Karpas-422 (cell line): ENCODE measurements around the gene HTR3B. TPM values are rescaled to one million over a fixed set of nuclear protein-coding genes. Genes with fewer than 3 reads are reported as not detected.
"Not testable (repeated sequence)": the region's sequence is repeated elsewhere in the genome, so short reads cannot be mapped to it uniquely, and the experiment has no call there.

ENCODE experiments used
- DNase-seq: peaks from one replicate; pipeline ENCODE4 v3.0.0-alpha.2; 2015
- H2AFZ ChIP-seq: fragments of 200-600 bp; sonication (generic); 2 replicates; pipeline ENCODE4 v1.6.1; 2014; ENCODE audit warnings: antibody characterized with exemption, low read length, mixed read lengths
- H3K27ac ChIP-seq: fragments of 200-600 bp; sonication (generic); 2 replicates; pipeline ENCODE4 v1.5.1; 2014; ENCODE audit warnings: mild to moderate bottlenecking, low read length, moderate library complexity
- H3K27me3 ChIP-seq: fragments of 200-600 bp; sonication (generic); 2 replicates; pipeline ENCODE4 v1.6.1; 2014; ENCODE audit warnings: low read length, mixed read lengths
- H3K36me3 ChIP-seq: fragments of 200-600 bp; sonication (generic); 2 replicates; pipeline ENCODE4 v1.6.1; 2014; ENCODE audit warnings: low read length, mixed read lengths; ENCODE audit not compliant: insufficient read depth
- H3K4me1 ChIP-seq: fragments of 200-600 bp; sonication (generic); 2 replicates; pipeline ENCODE4 v1.6.1; 2014; ENCODE audit warnings: mild to moderate bottlenecking, low read length, mixed read lengths
- H3K4me2 ChIP-seq: fragments of 200-600 bp; sonication (generic); 2 replicates; pipeline ENCODE4 v1.6.1; 2014; ENCODE audit warnings: low read length, low read depth, mild to moderate bottlenecking; ENCODE audit not compliant: poor library complexity, severe bottlenecking
- H3K4me3 ChIP-seq: fragments of 200-600 bp; sonication (generic); 2 replicates; pipeline ENCODE4 v1.5.1; 2014; ENCODE audit warnings: mild to moderate bottlenecking, antibody characterized with exemption, low read length, mixed read lengths
- H3K79me2 ChIP-seq: fragments of 200-600 bp; sonication (generic); 2 replicates; pipeline ENCODE4 v1.6.1; 2014; ENCODE audit warnings: mild to moderate bottlenecking, low read length, mixed read lengths
- H3K9ac ChIP-seq: fragments of 200-600 bp; sonication (generic); 2 replicates; pipeline ENCODE4 v1.6.0; 2014; ENCODE audit warnings: low read length
- H3K9me2 ChIP-seq: fragments of 200-600 bp; sonication (generic), shearing (Covaris generic); replicated peaks from 2 replicates; pipeline ENCODE4 v1.6.0; 2014; ENCODE audit warnings: mild to moderate bottlenecking, low read length, moderate library complexity; ENCODE audit not compliant: insufficient read depth
- H3K9me3 ChIP-seq: fragments of 300-700, 200-600 bp; sonication (generic); 2 replicates; pipeline ENCODE4 v1.6.1; 2014; ENCODE audit warnings: low read length, mixed read lengths
- H4K20me1 ChIP-seq: fragments of 200-600 bp; sonication (generic); 2 replicates; pipeline ENCODE4 v1.6.1; 2014; ENCODE audit warnings: mild to moderate bottlenecking, antibody characterized with exemption, low read length, low read depth; ENCODE audit not compliant: insufficient read depth
- total RNA-seq: library from RNA; depleted of rRNA; stranded (reverse); fragments of >200 nt; shearing (Covaris generic); gene quantifications from 2 replicates; pipeline ENCODE4 v1.2.3, GENCODE V29; 2014; ENCODE audit warnings: low replicate concordance

Gene HTR3B
- total RNA-seq, 1 experiment from 2014 or later = 2.2 TPM

- H3K36me3 ChIP-seq, H3K4me3 ChIP-seq, H2AFZ ChIP-seq, H3K4me2 ChIP-seq, DNase-seq, H3K9me3 ChIP-seq, H3K9me2 ChIP-seq, H3K27ac ChIP-seq, H3K79me2 ChIP-seq, H3K27me3 ChIP-seq, H3K9ac ChIP-seq, H4K20me1 ChIP-seq: not testable (repeated sequence)
- peaks cover 30% of the 10 kb centered on the region for H3K4me1 ChIP-seq
These were observed 6.9 kb downstream of the HTR3B start for GRCh38 chr11:113911491-113911890.

DNA sequence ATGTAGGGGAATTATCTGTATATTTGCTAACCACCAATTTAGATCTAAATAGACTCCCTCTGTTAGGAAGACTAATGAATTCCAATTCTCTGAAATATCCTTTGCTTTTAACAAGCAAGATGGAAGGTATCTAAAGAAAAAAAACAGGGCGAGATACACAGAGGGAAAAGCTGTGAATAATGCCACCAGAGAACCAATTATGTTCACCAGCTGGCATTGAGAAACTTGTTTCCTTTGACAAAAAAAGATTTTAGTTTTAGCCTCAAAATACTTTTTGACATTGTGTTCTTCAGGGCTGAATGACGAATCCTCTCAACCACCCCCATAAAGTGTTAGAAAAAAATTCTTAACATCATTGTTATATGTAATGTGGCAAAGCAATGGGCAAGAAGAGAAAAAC lies 19.0 kb downstream of the HTR3B start:
- no peak for DNase-seq
- Histone ChIP-seq H3K27me3 (no peaks in the 10 kb centered on the region), H3K9ac (no peak overlapping the region), H3K27ac (no peak overlapping the region), H3K9me2 (no peaks in the 10 kb centered on the region), H4K20me1 (no peaks in the 10 kb centered on the region), H3K4me3 (no peak overlapping the region), H3K36me3 (no peaks in the 10 kb centered on the region), H3K4me1 (no peaks in the 10 kb centered on the region), H2AFZ (no peak overlapping the region), H3K79me2 (no peaks in the 10 kb centered on the region), H3K4me2 (no peak overlapping the region), H3K9me3 (no peaks in the 10 kb centered on the region)

- Histone ChIP-seq H4K20me1 (no peaks in the 10 kb centered on the region), H3K79me2 (no peaks in the 10 kb centered on the region), H2AFZ (no peak overlapping the region), H3K4me3 (no peak overlapping the region), H3K27ac (no peak overlapping the region), H3K4me1 (no peaks in the 10 kb centered on the region), H3K36me3 (no peaks in the 10 kb centered on the region), H3K9ac (no peak overlapping the region), H3K9me2 (no peaks in the 10 kb centered on the region), H3K4me2 (no peak overlapping the region), H3K27me3 (no peaks in the 10 kb centered on the region), H3K9me3 (no peaks in the 10 kb centered on the region)
- no peak for DNase-seq
These were observed 21.9 kb downstream of the HTR3B start for GRCh38 chr11:113926273-113927197.

- H3K36me3 ChIP-seq = no peaks in the 10 kb centered on the region
- no peaks in the 10 kb centered on the region for H3K79me2 ChIP-seq
- H3K4me1 ChIP-seq = no peaks in the 10 kb centered on the region
- H3K27ac ChIP-seq = no peak overlapping the region
- DNase-seq = no peak
- H3K9me3 ChIP-seq = no peaks in the 10 kb centered on the region
- H2AFZ ChIP-seq = no peak overlapping the region
- no peak overlapping the region for H3K4me2 ChIP-seq
- no peaks in the 10 kb centered on the region for H4K20me1 ChIP-seq
- H3K4me3 ChIP-seq = no peak overlapping the region
- no peaks in the 10 kb centered on the region for H3K9me2 ChIP-seq
- H3K9ac ChIP-seq = no peak overlapping the region
- H3K27me3 ChIP-seq = no peaks in the 10 kb centered on the region
These were observed 23.7 kb downstream of the HTR3B start for GRCh38 chr11:113928311-113928710.

- Histone ChIP-seq H3K27me3 (no peaks in the 10 kb centered on the region), H4K20me1 (no peaks in the 10 kb centered on the region), H3K9ac (no peak overlapping the region), H3K4me1 (no peaks in the 10 kb centered on the region), H3K9me2 (no peaks in the 10 kb centered on the region), H2AFZ (no peak overlapping the region), H3K4me2 (no peak overlapping the region), H3K27ac (no peak overlapping the region), H3K36me3 (no peaks in the 10 kb centered on the region), H3K9me3 (no peaks in the 10 kb centered on the region), H3K4me3 (no peak overlapping the region), H3K79me2 (no peaks in the 10 kb centered on the region)
- DNase-seq = no peak
These were observed 28.2 kb downstream of the HTR3B start for GRCh38 chr11:113932788-113933187.

- not testable (repeated sequence) for H3K27me3 ChIP-seq, H3K9ac ChIP-seq, H3K4me2 ChIP-seq, H3K4me1 ChIP-seq, H3K9me3 ChIP-seq, H3K36me3 ChIP-seq, H3K79me2 ChIP-seq, H4K20me1 ChIP-seq, H2AFZ ChIP-seq, H3K9me2 ChIP-seq, H3K4me3 ChIP-seq, H3K27ac ChIP-seq, DNase-seq
These were observed 29.6 kb downstream of the HTR3B start for GRCh38 chr11:113934193-113934592.

- Histone ChIP-seq H3K4me2 (no peak overlapping the region), H3K4me3 (no peak overlapping the region), H3K9me2 (no peaks in the 10 kb centered on the region), H4K20me1 (no peaks in the 10 kb centered on the region), H3K27ac (no peak overlapping the region), H3K4me1 (no peaks in the 10 kb centered on the region), H3K36me3 (no peaks in the 10 kb centered on the region), H3K79me2 (no peaks in the 10 kb centered on the region), H2AFZ (no peak overlapping the region), H3K9ac (no peak overlapping the region), H3K27me3 (no peaks in the 10 kb centered on the region), H3K9me3 (no peaks in the 10 kb centered on the region)
- DNase-seq = no peak
These were observed 30.2 kb downstream of the HTR3B start for GRCh38 chr11:113934761-113935160.

DNA sequence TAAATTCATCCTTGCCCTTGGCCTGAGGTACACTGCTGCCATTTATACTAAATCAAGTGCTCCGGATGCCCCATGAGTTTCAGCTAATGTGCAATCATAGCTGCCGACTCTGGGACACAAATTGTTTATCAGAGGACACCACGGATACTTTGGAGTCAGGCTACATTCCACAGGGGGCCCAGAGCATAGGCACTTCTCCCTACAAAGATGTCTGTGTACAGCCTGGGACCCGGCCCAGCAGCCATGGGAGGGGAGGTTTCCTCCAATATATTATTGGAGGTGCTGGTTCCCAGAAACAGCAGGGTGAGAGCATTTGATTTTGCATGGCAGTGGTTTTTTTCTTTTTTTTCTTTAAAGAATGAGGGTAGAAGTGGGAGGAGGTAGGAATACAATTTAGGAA lies 31.3 kb downstream of the HTR3B start:
- Histone ChIP-seq H3K27ac (no peak overlapping the region), H3K79me2 (no peaks in the 10 kb centered on the region), H3K27me3 (no peaks in the 10 kb centered on the region), H3K4me1 (no peaks in the 10 kb centered on the region), H3K4me2 (no peak overlapping the region), H3K4me3 (no peak overlapping the region), H3K9me2 (no peaks in the 10 kb centered on the region), H3K9ac (no peak overlapping the region), H4K20me1 (no peaks in the 10 kb centered on the region), H3K36me3 (no peaks in the 10 kb centered on the region), H3K9me3 (no peaks in the 10 kb centered on the region), H2AFZ (no peak overlapping the region)
- no peak for DNase-seq
